Metanephros (tissue), 1 donor: ENCODE data around the gene RGCC. TPM values are rescaled to one million over a fixed set of nuclear protein-coding genes. Genes with fewer than 3 reads are reported as not detected.

Source experiments
- total RNA-seq: library from RNA; depleted of rRNA; stranded (reverse); fragments of >200 nt; gene quantifications from one replicate; pipeline ENCODE4 v1.2.3, GENCODE V29; 2014

Gene RGCC, protein sequence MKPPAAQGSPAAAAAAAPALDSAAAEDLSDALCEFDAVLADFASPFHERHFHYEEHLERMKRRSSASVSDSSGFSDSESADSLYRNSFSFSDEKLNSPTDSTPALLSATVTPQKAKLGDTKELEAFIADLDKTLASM
- 33.2 TPM for total RNA-seq

DNA sequence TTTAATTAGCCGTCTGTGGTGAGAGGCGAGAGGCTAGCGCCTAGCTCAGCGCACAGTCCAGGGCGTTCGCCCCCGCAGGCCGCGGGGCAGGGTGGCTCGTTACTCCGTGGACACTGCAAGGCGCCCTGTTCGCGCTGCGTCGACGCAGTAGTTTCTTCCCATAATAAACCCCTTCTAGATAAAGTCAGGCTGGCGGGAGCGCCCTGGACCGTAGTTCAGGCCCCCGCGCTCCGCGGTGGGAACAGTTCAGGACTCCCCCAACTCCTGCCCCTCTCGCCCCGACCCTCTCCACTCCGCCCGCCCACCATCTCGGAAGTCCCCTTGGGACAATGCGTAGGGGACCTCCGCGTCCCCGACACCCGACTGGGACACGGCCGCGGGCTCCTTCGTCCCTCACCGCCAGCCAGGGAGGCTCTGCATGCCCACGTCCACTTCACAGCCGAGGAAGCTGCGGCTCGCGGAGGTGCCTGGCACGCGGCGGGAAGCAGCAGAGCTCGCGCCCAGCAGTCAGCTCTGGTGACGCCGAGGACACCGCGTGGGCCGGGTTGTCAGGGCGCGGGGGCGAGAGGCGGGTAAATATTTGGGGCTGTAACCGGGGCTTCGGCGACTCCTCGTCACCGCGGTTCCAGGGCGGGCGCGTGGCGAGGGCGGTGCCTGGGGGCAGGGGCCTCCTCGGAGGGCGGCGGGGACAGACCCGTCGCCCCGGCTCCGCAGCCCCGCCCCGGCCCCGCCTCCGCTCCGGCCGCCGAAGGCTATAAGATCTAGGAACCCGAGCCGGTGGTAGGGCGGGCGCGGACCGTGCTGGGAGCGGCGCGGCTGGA, at the start of gene RGCC:
TSS of gene RGCC (plus strand) at position 783 of the 821 bp plus-strand sequence. CDS start 158 bp downstream, outside the sequence.

Other genes with a start within 250 kb of the RGCC start
- 11.9 TPM for gene MTRF1, start 194.0 kb upstream of the RGCC start, total RNA-seq
- gene NAA16, start 146.3 kb upstream of the RGCC start, total RNA-seq: 33.6 TPM